HG02798 (cell line): Measurements from ENCODE around the gene NPIPA1.
"Not testable (repeated sequence)": the region's sequence is repeated elsewhere in the genome, so short reads cannot be mapped to it uniquely, and the experiment has no call there.

ENCODE experiments used
- ATAC-seq: cut with Tn5 transposase; IDR thresholded peaks from one replicate; pipeline ENCODE4 v1.9.1; 2021; ENCODE audit warnings: mild to moderate bottlenecking; ENCODE audit not compliant: unreplicated experiment, poor library complexity

Gene NPIPA1

DNA sequence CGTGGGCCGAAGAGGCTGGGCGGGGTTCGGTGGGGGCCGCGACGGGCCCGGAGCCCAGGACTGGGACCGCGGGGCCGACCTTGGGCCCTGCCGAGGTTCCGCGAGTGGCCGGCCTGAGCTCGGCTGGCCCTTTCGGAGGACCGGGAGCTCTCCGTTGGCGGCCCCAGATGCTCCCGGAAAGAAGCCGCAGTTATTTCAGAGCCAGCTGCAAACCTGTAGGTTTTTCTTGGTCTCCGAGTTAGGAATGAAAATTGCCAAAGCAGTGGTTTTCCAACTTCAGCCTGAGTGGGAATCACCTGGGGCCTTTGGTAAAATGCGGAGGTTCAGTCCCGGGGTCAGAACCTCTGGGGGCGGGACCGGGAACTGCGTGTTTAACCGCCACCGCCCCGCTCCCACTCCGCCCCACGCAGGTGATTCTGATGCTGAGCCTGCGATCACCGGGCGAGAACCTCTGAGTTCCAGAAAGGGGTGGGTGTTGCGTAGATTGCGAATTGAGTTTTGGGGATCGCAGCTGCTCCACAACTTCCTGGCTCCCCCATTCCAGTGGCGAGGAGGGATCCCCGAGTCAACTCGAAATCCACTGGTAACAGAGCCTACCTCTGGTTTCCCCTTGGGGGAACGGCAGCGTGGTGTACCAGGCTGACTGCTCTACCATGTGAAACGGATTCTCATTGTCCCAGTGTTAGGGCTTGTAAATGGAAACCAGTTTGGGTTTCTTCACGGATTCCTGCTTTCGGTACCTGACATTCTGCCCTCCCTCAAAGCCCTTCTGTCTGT, 38.4 kb downstream of the NPIPA1 start:
- ATAC-seq, result not testable (repeated sequence)

DNA sequence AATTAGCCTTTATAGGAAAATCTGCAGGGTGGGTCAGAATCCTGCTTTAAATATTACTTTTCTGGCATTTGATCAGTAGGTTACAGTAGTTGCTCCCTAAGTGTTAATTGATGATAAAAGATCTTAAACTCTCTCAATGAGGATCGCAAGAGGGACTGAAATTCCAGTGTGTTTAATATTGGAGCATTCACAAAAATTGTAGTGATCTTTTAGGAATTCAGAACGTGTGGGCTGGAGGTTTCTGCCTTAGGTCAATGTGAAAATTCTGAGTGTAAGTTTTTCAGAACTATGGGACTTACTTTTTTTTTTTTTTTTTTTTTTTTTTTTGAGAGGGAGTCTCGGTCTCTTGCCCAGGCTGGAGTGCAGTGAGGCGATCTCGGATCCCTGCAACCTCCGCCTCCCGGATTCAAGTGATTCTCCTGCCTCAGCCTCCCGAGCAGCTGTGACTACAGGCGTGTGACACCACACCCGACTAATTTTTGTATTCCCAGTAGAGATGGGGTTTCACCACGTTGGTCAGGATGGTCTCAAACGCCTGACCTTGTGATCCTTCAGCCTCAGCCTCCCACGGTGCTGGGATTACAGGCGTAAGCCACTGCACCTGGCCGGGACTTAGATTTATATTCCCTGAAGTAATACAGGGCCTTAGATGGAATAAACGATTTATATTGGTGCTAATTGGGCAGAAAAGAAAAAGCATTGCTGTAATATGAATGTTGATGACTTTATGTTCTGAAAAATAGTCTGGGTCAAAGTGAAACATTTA, 39.9 kb downstream of the NPIPA1 start:
- not testable (repeated sequence) for ATAC-seq

DNA sequence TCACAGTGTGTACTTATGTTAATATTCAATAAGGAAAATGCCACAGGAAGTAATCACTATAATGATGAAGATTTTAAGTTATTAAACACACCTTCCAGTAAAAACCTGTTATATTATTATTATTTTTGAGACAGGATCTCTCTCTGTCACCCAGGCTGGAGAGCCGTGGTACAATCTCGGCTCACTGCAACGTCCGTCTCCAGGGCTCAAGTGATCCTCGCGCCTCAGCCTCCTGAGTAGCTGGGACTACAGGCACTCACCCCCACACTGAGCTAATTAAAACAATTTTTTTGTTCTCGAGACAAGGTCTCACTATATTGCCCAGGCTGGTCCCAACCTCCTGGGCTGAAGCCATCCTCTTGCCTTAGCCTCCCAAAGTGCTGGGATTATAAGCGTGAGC, 41.0 kb downstream of the NPIPA1 start:
- not testable (repeated sequence) for ATAC-seq

DNA sequence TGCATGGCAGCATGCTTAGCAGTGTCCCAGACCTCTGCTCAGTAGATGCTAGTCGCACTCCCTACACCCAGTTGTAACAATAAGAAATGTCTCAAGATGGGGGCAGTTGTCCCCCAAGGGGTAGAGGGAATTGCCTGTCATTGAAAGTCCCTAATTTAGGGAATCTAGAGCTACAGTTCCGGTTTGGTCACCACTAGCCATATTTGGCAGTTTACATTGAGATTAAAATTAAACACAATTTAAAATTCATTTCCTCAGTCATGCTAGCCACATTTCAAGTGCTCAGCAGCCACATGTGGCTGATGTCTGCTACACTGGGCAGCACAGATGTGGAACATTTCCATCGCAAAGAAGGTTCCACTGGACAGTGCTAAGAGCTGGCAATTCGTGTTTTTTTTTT, 41.7 kb downstream of the NPIPA1 start:
- ATAC-seq, result not testable (repeated sequence)

DNA sequence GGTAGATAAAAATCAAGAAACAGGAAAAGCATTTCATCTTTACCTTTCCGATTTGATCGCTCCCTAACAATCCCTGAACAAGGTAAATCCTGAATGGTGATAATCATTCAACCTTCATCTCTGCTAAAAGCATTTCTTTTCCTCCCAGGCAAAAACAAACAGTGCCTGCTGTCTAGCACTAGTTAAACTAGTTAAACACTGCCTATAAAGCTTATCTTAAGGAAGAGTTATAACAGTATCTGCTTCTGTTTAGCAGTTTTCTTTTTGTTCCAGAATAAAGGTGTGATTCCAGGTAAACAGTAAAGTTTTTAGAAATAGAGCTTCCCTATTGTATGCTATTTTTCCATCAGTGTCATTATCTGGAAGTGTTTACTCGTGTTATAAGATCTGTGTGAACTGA, 44.0 kb downstream of the NPIPA1 start:
- ATAC-seq, result not testable (repeated sequence)

DNA sequence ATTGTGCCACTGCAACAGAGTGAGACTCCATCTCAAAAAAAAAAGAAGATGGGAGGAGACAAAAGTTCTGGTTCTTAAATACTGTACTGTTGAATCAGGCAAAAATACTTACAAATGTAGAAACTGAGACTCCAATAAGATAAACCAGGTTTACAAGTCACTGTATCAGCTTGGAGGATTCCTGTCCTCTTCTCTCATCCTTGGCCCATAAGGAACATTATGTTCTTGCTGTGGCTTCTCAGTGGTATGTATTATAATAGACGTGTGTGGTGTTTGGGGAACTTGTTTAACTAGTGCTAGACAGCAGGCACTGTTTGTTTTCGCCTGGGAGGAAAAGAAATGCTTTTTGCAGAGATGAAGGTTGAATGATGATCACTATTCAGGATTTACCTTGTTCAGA, 45.3 kb downstream of the NPIPA1 start:
- not testable (repeated sequence) for ATAC-seq

DNA sequence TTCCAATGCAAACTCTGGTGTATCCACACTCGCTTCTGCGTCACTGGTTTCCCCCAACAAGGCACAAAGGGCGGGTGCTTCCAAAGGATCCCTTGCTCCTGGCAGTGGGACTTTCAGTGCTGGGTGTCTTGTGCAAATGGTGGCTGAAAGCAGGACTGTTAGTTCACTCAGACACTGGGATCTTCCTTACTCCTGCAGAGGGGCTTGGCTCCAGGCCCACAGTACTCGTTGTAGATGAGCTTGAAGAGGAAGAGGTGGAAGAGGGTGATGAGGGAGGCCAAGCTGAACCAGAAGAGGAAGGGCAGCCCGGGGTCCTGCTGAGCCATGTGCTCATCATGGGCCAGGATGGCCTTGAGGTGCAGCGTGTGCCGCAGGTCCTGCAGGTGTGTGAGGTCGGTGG, 50.8 kb downstream of the NPIPA1 start:
- ATAC-seq, result not testable (repeated sequence)

DNA sequence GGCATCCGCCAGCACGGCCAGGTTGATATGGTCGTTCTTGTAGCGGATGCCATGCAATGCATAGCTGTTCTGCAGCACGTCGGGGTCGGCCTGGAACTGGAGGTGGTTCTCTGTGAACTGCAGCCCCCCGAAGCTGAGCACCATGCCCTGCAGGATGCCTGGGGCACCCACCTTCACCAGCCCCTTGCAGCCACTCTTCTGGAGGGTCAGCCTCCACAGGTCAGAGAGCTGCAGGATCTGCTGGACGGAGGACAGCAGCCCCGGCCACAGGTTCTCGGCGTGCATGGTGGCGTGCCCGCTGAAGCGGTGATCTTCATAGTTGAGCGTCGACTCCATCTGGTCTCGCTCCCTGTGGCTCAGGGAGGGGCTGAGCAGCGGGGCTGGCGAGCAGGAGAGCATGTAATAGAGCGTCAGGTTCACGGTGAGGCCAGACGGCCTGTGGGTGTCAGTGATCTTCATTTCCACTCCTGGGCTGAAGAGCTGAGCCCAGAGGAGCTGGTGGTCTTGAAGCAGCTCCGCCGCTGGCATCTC, 51.5 kb downstream of the NPIPA1 start:
- not testable (repeated sequence) for ATAC-seq

DNA sequence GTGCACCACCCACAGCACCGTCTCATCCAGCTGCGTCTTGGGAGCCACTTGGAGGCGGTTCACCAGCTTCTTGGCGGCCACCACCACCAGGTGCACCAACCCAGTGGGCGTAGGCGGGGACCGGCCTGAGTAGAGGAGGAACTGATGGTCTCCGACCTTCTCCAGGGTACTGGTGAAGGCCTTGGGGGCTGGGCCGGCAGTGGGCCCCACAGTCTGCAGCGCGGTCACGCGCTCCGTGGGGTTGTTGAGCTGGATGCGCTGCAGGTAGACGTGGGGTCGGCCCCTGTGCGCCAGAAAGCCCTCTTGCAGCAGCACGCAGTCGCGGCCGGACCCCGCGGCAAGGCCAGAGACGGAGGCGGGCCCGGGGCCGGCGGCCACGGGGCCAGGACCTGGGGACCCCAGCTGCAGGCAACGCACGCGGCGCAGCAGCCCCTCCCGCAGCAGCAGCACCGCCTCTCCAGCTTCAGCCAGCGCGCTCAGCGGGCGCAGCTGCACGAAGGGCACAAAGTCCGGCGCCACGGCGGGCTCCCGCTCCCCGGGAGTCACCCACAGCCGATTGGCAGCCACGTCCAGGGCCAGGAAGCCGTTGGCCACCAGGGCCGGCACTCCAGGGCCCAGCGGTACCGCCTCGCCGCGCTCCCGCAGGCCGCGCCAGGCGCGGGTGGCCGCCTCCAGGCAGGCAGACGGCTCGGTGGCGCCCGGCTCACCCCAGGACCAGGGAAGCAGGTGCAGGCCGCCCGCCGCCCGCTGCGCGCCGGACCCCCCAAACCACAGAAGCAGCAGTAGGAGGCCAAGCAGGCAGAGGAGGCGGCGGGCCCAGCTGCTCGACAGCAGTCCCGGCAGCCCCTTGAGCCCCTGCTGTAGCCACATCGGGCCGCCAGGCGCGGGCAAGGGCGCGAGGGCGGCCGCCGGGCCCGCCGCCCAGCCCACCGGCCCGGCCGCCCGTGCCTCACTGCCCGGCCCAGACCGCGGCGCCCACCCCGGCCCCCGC, 52.3 kb downstream of the NPIPA1 start:
- not testable (repeated sequence) for ATAC-seq

DNA sequence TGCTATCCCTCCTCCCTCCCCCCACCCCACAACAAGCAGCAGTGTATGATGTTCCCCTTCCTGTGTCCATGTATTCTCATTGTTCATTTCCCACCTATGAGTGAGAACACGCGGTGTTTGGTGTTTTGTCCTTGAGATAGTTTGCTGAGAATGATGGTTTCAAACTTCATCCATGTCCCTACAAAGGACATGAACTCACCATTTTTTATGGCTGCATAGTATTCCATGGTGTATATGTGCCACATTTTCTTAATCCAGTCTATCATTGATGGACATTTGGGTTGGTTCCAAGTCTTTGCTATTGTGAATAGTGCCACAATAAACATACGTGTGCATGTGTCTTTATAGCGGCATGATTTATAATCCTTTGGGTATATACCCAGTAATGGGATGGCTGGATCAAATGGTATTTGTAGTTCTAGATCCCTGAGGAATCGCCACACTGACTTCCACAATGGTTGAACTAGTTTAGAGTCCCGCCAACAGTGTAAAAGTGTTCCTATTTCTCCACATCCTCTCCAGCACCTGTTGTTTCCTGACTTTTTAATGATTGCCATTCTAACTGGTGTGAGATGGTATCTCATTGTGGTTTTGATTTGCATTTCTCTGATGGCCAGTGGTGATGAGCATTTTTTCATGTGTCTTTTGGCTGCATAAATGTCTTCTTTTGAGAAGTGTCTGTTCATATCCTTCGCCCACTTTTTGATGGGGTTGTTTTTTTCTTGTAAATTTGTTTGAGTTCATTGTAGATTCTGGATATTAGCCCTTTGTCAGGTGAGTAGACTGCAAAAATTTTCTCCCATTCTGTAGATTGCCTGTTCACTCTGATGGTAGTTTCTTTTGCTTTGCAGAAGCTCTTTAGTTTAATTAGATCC, 56.3 kb downstream of the NPIPA1 start:
- not testable (repeated sequence) for ATAC-seq

DNA sequence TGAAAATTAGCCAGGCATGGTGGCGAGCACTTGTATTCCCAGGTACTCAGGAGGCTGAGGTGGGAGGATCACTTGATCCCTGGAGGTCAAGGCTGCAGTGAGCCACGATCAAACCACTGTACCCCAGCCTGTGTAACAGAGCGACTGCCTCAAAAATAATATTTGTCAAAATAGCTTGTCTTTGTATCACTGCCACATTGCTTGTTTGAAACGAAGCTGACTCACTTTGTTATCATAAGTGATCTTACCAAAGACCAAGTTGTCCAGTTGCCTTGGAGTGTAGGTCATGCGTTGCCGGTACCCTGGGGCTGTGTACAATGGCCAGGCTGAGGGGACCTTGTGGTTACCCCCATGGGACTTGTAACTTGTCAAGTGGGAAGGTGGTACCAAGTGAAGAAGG, 59.5 kb downstream of the NPIPA1 start:
- ATAC-seq, result not testable (repeated sequence)

DNA sequence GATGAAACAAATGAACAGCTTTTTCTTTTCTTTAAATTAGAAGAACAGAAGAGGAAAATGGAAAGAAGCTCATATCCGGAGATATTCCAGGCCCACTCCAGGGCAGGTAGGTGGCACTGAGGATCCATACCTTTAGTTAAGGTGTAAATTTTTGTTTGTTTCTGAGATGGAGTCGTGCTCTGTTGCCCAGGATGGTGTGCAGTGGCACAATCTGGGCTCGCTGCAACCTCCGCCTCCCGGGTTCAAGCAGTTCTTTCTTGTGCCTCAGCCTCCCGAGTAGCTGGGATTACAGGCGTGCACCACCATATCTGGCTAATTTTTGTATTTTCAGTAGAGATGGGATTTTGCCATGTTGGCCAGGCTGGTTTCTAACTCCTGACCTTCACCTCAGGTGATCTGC, 61.1 kb downstream of the NPIPA1 start:
- not testable (repeated sequence) for ATAC-seq

DNA sequence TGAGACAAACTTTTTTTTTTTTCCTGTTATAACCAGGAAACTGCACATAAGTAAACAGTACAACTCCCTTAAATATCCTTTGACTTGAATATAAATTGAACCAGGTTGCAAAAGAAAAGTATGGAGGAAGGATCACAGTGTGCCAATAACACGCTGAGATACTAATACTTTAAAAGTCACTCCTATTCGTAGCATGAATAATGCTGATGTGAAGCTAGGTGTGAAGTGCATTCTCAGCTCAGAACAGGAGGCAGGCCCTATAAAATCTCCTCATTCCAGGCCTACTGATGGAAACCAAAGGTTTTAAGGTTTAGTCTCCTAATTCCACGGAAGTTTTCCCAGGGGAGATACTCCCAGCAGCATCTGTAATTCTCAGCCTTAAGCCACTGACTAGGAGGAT, 62.6 kb downstream of the NPIPA1 start:
- not testable (repeated sequence) for ATAC-seq
